HG02588 (cell line): ENCODE results near the gene PARN.
"Not testable (repeated sequence)": the region's sequence is repeated elsewhere in the genome, so short reads cannot be mapped to it uniquely, and the experiment has no call there.

Source experiments
- ATAC-seq: cut with Tn5 transposase; IDR thresholded peaks from one replicate; pipeline ENCODE4 v1.9.1; 2021; ENCODE audit warnings: mild to moderate bottlenecking, moderate library complexity; ENCODE audit not compliant: unreplicated experiment

Gene PARN

DNA sequence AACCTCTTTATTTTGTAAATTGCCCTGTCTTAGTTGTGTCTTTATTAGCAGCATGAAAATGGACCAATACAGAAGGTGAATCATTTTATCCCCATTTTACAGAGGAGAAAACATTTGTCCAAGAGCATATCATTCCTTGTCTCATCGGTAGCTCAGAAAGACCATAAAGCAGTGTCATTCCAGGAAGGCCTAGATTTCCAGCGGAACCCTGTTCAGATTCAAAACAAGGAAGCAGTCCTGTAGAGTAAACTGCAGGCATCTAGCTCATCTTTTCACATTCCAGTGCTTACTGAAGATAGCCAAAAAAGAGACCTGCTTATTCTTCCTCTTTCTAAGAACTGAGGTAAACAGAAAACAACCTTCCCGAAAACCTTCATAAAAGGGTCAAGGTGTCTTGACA, 54.0 kb downstream of the PARN start:
- no peak for ATAC-seq

DNA sequence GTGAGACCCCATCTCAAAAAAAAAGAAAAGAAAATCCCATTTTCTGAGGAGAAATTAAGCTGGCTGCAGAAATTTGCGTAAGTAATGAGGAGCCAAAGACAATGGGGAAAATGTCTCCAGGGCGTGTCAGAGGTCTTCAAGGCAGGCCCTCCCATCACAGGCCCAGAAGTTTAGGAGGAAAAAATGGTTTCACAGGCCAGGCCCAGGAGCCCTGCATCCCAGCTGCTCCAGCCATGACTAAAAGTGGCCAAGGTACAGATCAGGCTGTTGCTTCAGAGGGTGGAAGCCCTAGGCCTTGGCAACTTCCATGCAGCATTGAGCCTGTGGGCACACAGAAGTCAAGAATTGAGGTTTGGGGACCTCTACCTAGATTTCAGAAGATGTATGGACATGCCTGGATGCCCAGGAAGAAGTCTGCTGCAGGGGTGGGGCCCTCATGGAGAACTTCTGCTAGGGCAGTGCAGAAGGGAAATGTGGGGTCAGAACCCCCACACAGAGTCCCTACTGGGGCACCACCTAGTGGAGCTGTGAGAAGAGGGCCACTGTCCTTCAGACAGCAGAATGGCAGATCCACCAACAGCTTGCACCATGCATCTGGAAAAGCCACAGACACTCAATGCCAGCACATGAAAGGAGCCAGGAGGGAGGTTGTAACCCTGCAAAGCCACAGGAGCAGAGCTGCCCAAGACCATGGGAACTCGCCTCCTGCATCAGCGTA, 55.2 kb downstream of the PARN start:
- not testable (repeated sequence) for ATAC-seq

DNA sequence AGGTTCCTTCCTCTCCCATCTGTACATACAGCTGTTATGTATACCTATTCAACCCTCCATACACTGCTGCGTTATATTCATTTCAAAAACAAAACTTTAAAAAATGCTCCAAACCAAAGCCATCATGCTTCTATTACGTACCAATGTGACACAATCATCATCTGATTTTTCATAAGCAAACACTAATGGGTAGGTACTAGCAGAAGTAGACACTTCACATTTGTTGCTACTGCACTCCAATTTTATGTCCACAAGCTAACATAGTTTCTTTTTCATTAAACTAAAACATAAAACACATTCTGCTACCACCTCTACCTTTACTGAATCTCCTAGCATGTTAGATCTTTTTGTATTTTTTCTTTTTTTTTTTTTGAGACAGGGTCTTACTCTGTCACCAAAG, 57.5 kb downstream of the PARN start:
- no peak for ATAC-seq

DNA sequence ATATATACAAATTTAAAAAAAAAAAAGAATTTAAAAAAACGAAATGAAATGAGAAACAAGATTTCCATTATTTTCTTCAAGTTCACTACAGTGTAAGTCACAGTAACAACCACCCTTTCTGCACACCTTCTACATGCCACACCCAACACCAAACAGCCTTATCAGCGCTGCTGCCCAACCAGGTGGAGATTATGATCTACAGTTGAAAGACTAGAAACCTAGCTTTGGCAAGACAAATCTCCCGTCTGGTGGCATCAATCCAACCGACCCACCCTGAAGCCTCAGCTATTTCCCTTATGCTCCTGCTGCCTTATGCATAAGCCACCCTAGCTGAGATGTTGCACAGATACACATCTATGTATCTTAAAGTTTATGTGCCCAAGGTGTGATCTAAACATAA, 60.8 kb downstream of the PARN start:
- no peak for ATAC-seq

DNA sequence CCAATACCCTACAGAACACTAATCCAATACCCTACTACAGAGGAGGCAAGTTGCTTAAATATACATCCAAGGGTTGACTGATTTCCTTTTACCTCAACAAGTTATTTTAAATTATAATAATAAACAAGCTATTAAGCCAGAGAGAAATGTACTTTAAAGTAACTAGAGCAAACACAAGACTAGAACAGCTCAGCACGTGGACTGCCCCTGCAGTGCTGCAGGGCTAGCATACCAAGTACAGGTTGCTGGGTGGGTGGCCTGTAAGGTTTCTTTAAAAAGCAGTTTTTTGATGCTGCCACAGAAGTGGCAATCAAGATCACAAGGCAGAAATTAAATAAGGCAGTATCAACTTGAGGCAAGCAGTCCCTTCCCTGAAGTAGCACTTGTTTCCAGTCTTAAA, 63.5 kb downstream of the PARN start:
- no peak for ATAC-seq

DNA sequence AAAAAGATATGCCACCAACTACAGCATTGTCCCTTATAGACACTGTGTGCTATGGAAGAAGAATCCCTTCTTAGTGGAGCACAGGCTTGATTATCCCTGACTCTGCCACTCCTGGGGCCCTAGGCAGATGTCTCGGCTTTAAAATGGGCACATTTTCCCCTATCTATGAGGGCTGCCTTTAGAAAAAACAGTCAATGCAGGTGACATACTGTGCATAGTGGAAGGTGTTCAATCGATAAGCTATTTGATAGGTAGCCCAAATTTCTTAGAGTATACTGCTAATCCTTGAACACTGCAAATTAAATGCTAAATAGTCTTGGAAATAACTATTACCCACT, 64.4 kb downstream of the PARN start:
- no peak for ATAC-seq

DNA sequence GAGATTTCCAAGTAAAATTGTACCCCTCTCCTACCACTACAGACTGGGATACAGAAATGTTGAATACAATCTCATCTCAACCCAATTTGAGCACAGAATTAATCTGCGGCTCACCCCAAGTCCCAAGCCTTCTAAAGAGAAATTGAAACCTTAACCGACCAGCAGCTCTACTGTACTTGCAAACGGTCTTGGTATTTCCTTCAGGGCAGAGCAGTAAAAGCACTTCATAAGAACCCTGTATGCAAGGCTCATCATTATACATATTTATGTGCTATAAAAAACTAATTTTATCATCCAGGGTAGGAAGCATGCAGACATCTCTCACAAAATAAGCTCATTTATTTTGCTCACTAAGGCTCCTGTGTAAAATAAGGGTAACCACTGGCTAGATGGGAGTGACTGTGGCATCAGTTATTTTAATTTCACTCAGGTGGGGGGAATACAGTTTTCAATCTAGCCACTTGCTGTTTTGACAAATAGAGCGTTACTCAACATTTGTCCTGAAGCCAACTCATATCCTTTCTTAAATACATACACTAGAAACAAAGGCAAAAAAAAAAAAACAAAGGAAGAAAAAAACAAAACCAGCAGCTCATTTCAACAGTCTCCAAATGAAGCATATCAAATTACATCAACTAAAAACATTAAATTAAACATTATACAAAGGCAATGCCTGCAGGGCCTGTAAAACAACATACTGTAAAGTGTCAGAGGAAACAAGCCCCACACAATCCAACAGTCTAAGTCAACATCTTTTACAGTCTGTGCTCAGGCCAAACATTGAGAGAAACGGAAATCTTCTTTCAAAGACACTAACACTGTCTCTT, 65.0 kb downstream of the PARN start:
- ATAC-seq = no peak

DNA sequence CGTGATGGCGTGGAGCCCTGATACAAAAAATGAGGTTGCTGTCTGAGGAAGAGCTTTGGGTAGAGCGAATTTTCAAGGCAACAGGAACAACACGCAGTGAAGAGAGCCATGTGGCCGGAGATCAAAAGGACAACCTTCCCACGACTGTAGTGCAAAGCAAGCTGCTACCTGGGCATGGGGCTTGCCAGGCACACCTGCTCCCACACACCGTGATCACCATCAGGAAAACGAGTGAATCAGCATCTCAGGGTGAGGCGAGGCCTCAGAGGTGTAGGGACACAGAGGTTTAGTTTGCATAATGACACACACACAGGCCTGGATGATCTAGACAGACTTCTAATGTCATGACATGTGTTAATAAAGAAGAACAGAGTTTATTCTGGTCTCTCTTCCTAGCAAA, 65.7 kb downstream of the PARN start:
- no peak for ATAC-seq

DNA sequence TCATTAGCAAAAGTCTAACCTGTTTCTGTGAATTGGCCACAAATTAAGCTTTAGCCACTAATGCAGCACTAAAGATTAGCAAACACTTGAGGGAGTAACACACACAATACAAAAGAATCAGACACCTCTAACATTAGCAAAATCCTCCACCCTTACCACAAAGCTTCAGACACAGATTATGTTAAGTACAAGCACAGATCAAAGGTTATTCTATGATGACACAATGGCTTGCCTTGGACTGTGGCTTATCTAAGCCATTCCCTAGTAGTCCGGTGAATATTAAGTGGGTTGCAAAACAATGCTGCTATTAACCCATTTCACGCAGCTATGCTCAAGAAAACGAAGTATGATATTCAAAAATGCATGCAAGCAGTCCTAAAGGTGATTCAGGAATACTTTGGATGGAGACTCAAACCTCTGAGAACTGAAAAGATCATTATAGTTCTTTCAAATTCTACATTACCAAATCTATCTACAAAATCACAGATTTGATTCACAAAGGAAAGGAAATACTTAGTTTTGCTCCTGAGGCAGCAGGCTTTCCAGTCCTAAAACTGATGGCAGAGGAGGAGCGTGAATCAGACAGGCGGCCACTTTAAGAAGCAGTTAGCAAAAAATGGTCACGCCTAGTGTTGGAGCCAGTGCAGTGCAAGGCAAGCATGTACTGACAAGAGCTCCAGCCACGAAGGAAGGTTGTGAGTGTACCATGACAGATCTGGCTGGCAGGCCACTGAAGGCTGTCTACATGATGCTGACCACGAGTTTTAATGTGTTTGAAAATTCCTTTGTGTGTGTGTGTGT, 67.2 kb downstream of the PARN start:
- ATAC-seq = no peak

DNA sequence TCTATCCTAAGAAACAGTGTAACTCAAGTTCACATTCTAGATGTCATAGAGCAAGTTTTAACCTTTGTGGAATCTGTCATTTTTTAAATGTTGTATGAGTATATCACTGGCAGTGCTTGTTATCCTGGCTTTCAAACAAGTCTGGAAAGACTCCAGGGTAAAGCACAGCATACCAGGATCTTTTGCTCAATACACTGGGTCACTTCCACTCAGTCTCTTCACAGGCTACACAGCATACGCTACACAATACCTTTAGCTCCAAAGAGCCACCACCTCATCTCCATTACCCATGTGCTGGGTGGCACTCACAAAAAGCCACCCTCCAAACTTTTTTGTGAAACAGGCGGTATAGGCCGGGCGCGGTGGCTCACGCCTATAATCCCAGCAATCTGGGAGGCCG, 69.5 kb downstream of the PARN start:
- ATAC-seq = no peak

DNA sequence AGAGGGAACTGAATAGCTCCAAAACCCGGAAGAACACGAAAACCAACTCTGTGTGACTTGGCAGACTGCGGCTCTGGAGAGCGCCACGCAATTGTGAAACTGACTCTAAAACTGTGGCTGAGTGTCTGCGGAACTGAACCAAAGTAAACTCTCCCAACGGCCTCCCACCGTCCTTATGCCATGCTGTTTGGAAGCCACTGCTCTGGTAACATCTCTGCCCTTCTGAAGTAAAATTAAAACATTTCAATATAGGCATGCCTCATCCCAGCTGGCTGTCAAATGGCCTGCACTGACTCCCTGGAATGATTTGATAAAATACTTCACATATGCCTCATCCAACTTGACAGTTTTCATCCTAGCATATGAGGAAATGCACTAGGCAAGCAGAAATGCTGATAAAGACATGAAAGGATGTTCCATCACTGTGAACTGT, 70.2 kb downstream of the PARN start:
- ATAC-seq = no peak

DNA sequence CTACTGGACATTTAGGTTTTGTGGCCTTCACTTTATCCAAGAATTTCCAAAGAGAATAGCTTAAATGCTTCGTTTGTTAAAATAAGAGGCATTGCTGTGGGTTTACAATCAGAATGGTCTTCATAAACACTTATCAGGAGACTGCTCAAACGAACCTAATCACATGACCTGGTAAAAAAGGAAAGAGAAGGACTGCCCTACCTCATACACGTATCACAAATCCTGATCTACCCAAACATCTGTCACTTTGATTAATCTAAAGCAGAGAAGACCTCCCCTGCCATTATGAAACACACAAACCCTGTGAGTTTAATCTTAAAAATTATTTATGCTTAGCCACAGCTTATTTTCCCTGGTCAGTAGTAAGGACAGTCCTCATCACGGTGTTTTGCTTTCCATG, 76.6 kb downstream of the PARN start:
- ATAC-seq = no peak

DNA sequence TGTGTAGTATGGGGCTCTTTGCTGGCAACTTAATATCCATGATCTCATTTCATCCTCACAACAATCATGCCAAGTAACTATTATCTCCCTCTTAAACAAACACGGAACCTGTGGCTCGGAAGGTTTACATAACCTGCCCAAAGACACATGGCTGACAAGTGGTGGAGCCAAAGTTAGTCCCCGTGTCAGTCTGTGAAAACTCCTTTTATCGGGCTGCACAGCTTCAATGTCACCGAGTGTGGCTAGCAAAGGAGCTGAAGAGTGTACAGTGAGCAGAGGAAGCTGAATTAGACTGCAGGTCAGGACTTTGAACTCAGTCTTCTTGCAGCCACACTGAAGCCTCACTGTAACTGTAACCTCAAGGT, 80.3 kb downstream of the PARN start:
- no peak for ATAC-seq

DNA sequence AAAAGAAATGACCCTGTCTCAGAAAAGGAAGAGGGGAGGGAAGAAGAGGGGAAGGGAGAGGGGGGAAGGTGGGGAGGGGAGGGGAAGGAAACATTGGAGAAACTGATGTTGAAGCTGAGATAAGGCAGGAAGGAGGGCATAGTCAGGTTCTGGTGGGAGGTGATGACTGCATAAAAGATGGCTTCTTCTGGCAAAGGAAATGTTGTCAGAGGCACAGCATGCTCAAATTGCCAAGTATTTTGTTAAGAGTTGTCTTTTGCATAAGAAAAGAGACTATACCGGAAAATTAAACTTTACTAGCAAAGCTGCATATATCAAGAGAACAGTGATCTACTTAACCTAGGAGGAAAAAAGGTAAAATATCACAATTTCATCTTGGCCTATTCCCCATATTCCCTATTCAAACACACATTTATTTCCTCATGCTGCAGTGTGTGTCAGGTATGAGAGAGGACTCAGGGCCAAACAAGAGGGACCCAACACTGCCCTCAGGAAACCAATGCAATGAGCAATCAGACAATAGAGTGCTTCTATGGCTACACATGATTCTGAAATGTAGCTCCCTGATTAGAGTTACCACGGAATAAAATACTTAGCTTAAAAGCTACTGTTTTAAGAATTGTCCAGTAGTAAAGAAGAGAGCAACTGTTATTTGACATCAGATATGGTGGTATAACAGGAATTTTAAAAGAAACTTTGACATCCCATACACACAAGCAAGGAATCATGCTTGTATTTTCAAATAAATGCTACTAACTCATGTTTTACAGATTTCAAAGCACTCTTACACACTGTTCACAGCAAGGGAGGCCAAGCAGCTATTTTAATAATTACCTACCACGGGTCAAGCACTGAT, 80.9 kb downstream of the PARN start:
- ATAC-seq = no peak

DNA sequence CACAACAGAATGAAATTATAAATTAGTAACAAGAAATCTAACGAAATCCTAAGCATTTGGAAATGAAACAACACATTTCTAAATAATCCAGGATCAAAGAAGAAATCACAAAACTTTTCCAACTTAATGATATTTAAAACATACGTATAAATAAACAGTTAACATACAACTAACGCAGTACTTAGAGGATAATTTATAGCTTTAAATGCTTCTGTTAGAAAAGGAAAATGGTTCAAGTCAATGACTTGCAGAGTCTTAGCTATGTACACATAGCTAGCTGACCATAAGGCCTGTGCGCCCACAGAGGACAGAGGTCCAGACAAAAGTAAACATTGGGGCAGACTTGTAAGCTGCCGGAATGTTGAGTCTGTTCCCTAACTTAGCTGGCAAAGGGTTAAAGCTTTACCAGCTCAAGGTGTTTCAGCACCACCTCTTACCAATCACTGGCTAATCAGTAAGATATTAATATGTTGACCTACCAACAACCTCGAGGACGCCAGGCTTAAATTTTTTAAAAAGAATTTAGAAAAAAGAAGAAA, 84.6 kb downstream of the PARN start:
- no peak for ATAC-seq

DNA sequence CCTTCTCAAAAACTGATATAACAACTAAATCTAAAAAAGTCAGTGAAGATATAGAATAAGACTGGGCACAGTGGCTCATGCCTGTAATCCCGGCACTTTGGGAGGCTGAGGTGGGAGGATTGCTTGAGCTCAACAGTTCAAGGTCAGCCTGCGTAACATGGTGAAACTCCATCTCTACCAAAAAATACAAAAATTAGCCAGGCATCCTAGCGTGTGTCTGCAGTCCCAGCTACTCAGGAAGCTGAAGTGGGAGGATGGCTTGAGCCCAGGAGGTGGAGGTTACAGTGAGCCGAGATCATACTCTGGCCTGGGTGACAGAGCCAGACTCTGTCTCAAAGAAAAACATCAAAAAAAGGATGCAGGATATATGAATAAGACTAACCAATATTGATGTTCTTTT, 85.2 kb downstream of the PARN start:
- ATAC-seq = not testable (repeated sequence)

DNA sequence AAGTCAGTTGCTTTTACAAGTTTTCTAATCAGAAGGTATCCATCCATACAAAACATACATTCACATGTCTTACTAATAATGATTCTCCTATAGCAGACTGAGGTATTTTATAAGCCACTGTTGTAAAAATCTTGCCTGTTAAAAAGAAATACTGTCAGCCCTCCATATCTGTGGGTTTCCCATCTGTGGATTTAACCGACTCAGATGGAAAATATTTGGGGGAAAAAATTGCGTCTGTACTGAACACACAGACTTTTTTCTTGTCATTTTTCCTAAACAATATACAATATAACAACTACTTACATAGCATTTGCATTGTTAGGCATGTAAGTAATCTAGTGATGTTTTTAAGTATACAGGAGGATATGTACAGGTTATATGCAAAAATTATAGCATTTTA, 90.4 kb downstream of the PARN start:
- ATAC-seq = no peak

DNA sequence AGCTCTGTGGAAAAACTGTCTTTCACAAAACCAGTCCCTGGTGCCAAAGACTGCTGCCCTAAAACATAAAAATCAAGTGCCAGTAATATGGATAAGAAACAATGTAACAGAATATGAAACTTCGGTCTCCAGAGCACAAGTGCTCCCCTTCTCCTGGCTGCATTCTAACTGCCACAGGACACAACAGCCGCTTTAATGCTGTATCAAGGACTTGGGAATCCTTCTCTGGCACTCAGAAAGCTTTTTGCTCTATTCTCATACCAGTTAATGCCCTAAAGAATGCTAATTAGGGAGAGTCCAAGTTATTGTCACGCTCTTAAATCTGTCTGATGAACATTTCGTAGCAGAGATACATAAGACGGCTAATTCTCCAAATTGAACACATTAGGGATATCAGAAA, 90.9 kb downstream of the PARN start:
- ATAC-seq = no peak

DNA sequence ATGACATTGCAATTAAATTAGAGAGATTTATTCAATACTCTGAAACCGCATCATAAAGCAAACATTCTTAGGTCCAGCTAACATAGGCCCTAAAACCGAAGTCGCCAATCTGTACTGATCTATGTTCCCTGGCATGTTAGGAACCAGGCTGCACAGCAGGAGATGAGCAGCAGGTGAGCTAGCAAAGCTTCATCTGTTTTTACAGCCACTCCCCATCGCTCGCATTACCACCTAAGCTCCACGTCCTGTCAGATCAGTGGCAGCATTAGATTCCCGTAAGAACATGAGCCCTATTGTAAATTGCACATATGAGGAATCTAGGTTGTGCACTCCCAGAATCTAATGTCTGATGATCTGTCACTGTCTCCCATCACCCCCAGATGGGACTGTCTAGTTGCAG, 91.5 kb downstream of the PARN start:
- ATAC-seq = no peak

DNA sequence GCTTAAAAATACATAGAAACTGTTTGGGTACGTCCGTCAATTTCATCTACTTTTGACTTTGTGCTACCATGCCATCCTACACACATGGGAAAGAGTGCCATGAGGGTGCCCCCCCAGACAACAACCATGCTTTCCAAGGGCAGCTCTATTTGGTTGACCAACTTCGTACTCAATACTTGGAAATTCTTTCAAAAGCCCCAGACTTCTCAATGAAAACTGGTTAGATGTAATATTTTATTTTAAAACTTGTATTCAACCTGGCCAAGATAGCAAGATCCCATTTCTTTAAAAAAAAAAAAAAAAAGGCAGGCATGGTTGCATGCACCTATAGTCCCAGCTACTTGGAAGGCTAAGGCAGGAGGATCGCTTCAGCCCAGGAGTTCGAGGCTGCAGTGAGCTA, 98.4 kb downstream of the PARN start:
- no peak for ATAC-seq

DNA sequence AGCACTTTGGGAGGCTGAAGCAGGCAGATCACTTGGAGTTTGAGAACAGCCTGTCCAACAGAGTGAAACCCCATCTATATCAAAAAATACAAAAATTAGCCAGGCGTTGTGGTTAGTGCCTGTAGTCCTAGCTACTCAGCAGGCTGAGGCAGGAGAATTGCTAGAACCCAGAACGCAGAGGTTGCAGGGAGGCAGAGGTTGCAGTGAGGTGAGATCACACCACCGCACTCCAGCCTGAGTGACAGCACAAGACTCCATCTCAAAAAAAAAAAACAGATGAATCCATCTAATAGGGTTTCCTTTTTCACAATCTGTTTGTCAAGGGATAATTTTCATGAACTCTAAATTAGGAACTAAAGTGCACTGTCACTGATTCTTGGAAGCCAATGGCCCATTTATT, 99.0 kb downstream of the PARN start:
- ATAC-seq = no peak
